Neural crest cell (in vitro differentiated cells): ENCODE measurements around the gene TBC1D14. TPM values are rescaled to one million over a fixed set of nuclear protein-coding genes. Genes with fewer than 3 reads are reported as not detected.

Experiments
- DNase-seq: peaks from one replicate; pipeline ENCODE4 v3.0.0; 2021; ENCODE audit warnings: low read depth, mixed read lengths, low spot score
- H3K27ac Mint-ChIP-seq: one replicate; pipeline ENCODE4 v1.8.0; 2021; ENCODE audit warnings: mild to moderate bottlenecking, mixed read lengths; ENCODE audit not compliant: unreplicated experiment
- H3K27me3 Mint-ChIP-seq: 2 replicates; pipeline ENCODE4 v1.8.0; 2021; ENCODE audit warnings: low read depth, mild to moderate bottlenecking, mixed read lengths
- H3K36me3 Mint-ChIP-seq: 2 replicates; pipeline ENCODE4 v1.8.0; 2021; ENCODE audit warnings: low read depth, mild to moderate bottlenecking, mixed read lengths
- H3K4me1 Mint-ChIP-seq: 2 replicates; pipeline ENCODE4 v1.8.0; 2021; ENCODE audit warnings: mixed read lengths
- H3K4me3 Mint-ChIP-seq: one replicate; pipeline ENCODE4 v1.8.0; 2021; ENCODE audit warnings: mild to moderate bottlenecking, mixed read lengths
- H3K9me3 Mint-ChIP-seq: 2 replicates; pipeline ENCODE4 v1.8.0; 2021; ENCODE audit warnings: mixed read lengths
- CTCF ChIP-seq: fragments of 200-600 bp; sonication (generic); conservative IDR thresholded peaks from 2 replicates; pipeline ENCODE4 v1.5.0; 2021; ENCODE audit warnings: antibody characterized with exemption, mild to moderate bottlenecking
- total RNA-seq: library from RNA; stranded (reverse); gene quantifications from 2 replicates; pipeline ENCODE4 v1.2.1, GENCODE V29; 2021

TBC1D14 gene
- total RNA-seq, 1 donor from 2014 or later, result 56.3 TPM

- no peak for DNase-seq
- H3K27ac Mint-ChIP-seq, result peak overlapping the region; percentile 90
- H3K9me3 Mint-ChIP-seq, result no peaks in the 10 kb centered on the region
- no peaks in the 10 kb centered on the region for H3K27me3 Mint-ChIP-seq
- no peak overlapping the region for H3K4me3 Mint-ChIP-seq
- H3K36me3 Mint-ChIP-seq, result peaks cover 16% of the 10 kb centered on the region
- TF ChIP-seq CTCF, result no peak
- H3K4me1 Mint-ChIP-seq, result peaks cover 11% of the 10 kb centered on the region
These were observed 106.5 kb downstream of the TBC1D14 start for GRCh38 chr4:7016086-7016485.

GRCh38 chr4:7016512-7016911 is 106.9 kb downstream of the TBC1D14 start:
- H3K9me3 Mint-ChIP-seq, result no peaks in the 10 kb centered on the region
- no peaks in the 10 kb centered on the region for H3K27me3 Mint-ChIP-seq
- H3K4me1 Mint-ChIP-seq, result peaks cover 14% of the 10 kb centered on the region
- no peak overlapping the region for H3K4me3 Mint-ChIP-seq
- H3K27ac Mint-ChIP-seq, result no peak overlapping the region
- peaks cover 16% of the 10 kb centered on the region for H3K36me3 Mint-ChIP-seq
- no peak for TF ChIP-seq CTCF
- DNase-seq, result no peak

GRCh38 chr4:7017446-7018048 is 107.9 kb downstream of the TBC1D14 start:
- H3K4me1 Mint-ChIP-seq, result peaks cover 24% of the 10 kb centered on the region
- TF ChIP-seq CTCF, result no peak
- H3K36me3 Mint-ChIP-seq, result peaks cover 20% of the 10 kb centered on the region
- no peaks in the 10 kb centered on the region for H3K9me3 Mint-ChIP-seq
- peak overlapping the region; percentile 80 for H3K27ac Mint-ChIP-seq
- no peak overlapping the region for H3K4me3 Mint-ChIP-seq
- no peak for DNase-seq
- no peaks in the 10 kb centered on the region for H3K27me3 Mint-ChIP-seq

GRCh38 chr4:7018281-7018680 is 108.7 kb downstream of the TBC1D14 start:
- Mint-ChIP-seq H3K4me3 (no peak overlapping the region), H3K9me3 (no peaks in the 10 kb centered on the region), H3K27me3 (no peaks in the 10 kb centered on the region), H3K27ac (peak overlapping the region; percentile 20), H3K36me3 (peaks cover 17% of the 10 kb centered on the region), H3K4me1 (peaks cover 27% of the 10 kb centered on the region)
- DNase-seq, result no peak
- TF ChIP-seq CTCF, result no peak

GRCh38 chr4:7019367-7019766 is 109.7 kb downstream of the TBC1D14 start:
- Mint-ChIP-seq H3K27ac (no peak overlapping the region), H3K36me3 (peaks cover 13% of the 10 kb centered on the region), H3K27me3 (no peaks in the 10 kb centered on the region), H3K9me3 (no peaks in the 10 kb centered on the region), H3K4me1 (peaks cover 29% of the 10 kb centered on the region), H3K4me3 (no peak overlapping the region)
- no peak for TF ChIP-seq CTCF
- DNase-seq, result no peak
